Medulla oblongata (tissue), 1 donor: ENCODE results near the gene CCDC106.

ENCODE experiments used
- DNase-seq: peaks from one replicate; pipeline ENCODE4 v3.0.0-alpha.2; 2015; ENCODE audit errors: extremely low spot score

Gene CCDC106

DNA sequence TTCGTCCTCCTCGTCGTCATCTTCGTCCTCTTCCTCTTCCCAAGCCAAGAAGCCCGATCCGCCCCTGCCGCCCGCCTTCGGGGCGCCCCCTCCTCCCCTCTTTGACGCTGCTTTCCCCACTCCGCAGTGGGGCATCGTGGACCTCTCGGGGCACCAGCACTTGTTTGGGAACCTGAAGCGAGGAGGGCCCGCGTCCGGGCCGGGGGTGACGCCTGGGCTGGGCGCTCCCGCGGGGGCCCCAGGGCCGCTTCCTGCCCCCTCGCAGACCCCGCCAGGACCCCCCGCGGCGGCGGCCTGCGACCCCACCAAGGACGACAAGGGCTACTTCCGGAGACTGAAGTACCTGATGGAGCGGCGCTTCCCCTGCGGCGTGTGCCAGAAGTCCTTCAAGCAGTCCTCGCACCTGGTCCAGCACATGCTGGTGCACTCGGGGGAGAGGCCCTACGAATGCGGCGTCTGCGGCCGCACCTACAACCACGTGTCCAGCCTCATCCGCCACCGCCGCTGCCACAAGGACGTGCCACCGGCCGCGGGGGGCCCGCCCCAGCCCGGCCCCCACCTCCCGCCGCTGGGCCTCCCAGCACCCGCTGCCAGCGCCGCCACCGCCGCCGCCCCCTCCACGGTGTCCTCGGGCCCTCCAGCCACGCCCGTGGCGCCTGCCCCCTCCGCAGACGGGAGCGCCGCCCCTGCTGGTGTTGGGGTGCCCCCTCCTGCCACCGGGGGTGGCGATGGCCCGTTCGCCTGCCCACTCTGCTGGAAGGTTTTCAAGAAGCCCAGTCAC is 33.9 kb upstream of the CCDC106 start:
- no peak for DNase-seq

DNA sequence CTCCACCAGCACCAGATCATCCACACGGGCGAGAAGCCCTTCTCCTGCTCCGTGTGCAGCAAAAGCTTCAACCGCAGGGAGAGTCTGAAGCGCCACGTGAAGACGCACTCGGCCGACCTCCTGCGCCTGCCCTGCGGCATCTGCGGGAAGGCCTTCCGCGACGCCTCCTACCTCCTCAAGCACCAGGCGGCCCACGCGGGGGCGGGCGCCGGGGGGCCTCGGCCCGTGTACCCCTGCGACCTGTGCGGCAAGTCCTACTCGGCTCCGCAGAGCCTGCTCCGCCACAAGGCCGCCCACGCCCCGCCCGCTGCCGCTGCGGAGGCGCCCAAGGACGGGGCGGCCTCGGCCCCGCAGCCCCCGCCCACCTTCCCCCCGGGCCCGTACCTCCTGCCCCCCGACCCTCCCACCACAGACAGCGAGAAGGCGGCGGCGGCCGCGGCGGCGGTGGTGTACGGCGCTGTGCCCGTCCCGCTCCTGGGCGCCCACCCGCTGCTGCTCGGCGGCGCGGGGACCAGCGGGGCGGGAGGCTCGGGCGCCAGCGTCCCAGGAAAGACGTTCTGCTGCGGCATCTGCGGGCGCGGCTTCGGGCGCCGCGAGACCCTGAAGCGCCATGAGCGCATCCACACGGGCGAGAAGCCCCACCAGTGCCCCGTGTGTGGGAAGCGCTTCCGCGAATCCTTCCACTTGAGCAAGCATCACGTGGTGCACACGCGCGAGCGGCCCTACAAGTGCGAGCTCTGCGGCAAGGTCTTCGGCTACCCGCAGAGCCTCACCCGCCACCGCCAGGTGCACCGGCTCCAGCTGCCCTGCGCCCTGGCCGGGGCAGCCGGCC is 33.1 kb upstream of the CCDC106 start:
- no peak for DNase-seq

DNA sequence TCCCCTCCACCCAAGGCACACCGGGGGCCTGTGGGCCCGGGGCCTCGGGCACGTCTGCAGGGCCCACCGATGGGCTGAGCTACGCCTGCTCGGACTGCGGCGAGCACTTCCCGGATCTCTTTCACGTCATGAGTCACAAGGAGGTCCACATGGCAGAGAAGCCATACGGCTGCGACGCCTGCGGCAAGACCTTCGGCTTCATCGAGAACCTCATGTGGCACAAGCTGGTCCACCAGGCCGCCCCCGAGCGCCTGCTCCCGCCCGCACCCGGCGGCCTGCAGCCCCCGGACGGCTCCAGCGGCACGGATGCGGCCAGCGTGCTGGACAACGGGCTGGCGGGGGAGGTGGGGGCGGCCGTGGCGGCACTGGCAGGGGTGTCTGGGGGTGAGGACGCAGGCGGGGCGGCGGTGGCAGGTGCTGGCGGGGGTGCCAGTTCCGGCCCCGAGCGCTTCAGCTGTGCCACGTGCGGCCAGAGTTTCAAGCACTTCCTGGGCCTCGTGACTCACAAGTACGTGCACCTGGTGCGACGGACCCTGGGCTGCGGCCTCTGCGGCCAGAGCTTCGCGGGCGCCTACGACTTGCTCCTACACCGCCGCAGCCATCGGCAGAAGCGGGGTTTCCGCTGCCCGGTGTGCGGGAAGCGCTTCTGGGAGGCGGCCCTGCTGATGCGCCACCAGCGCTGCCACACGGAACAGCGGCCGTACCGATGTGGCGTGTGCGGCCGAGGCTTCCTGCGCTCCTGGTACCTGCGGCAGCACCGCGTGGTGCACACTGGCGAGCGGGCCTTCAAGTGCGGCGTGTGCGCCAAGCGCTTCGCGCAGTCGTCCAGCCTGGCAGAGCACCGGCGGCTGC is 32.2 kb upstream of the CCDC106 start:
- no peak for DNase-seq

DNA sequence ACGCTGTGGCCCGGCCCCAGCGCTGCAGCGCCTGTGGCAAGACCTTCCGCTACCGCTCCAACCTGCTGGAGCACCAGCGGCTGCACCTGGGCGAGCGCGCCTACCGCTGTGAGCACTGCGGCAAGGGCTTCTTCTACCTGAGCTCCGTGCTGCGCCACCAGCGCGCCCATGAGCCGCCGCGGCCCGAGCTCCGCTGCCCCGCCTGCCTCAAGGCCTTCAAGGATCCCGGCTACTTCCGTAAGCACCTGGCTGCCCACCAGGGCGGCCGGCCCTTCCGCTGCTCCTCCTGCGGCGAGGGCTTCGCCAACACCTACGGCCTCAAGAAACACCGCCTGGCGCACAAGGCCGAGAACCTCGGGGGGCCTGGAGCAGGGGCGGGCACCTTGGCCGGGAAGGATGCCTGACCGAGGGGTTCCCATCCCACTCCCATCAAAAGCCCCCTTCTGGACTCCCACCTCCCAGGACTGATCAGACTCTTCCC is 31.6 kb upstream of the CCDC106 start:
- no peak for DNase-seq

DNA sequence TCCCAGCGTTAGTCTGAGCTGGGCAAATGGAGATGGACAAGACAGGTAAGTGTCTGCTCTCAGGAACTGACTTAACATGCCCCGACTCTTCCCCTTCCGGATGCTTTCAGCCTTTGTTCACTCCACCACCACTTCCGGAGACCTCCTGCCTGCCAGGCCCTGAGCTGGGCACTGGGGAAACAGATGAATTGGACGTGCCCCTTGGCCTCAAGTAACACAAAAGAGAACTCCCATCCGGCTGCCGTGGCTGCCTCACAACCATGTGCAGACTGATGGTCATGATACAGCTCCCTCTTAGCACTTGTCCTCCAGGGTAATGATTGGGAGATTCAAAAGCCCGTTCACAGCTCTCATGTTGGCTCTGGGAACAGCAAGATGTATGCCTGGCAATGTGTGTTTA is 30.6 kb upstream of the CCDC106 start:
- no peak for DNase-seq

DNA sequence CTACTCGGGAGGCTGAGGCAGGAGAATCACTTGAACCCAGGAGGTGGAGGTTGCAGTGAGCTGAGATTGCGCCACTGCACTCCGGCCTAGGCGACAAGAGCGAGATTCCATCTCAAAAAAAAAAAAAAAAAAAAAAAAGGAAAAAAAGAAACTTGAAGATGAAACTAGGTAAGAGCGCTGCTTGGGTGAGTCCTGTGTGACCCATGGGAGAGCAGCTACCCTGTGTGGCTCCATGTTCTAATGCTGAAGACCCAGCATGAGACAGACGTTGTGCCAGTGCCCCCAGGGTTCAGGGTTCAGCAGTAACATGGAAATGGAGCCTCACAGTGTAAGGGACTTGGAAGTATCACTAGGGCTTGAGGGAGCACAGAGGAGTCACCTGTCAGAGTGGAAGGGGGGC is 29.6 kb upstream of the CCDC106 start:
- DNase-seq, result no peak

DNA sequence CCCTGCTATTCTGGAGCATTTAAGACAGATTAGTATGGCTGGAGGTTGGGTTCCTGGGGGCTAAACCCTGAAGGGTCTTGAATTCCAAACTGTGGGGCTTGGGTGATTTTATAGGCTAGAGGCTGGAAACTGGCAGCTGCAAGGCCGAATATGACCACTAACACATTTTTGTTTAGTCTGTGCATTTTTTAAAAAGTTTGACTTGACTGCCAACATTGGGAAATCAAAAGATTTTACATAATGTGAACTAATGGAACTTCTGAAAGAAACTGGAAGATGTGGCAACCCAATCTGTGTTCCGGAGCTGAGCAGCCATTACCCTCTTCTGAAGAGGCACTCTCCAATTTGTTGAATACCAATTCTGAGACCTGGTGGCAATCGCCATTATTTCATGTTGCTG is 28.7 kb upstream of the CCDC106 start:
- DNase-seq, result no peak

DNA sequence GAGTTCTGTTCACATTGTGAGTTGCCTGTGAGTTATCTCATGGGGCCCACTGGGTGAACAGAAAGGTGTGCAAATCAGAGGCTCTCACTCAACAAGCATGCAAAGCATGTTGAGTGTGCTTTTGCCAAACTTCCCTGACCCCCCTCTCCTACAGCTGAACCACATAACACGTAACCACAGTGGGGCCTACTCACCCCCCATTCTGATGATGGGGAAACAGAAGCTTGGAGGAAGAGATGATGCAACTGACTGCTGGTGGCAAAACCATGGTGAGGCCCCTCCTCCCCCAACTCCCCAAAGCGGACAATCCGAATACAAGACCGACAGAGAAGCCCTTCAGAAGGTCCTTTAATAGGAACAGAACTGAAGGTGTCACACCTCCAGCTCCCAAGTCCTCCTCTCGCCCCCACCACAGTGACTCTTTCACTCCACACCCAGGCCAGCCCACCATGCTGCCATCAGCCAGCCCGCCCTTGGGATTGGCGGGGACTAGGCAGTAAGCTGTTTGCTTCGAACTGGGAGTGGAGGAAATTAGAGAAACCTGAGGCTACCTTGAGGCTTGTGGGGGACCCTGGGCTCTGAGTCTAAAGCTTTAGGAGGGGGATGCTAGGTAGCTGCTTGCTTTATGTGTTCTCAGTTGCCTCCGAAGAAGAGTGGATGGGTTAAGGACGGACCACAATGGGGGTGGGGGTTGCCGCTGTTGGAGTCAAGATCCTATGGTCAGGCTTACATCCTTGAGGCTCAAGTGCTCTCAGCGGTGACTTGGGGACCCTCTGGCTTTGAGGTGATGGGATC is 27.4 kb upstream of the CCDC106 start:
- no peak for DNase-seq

DNA sequence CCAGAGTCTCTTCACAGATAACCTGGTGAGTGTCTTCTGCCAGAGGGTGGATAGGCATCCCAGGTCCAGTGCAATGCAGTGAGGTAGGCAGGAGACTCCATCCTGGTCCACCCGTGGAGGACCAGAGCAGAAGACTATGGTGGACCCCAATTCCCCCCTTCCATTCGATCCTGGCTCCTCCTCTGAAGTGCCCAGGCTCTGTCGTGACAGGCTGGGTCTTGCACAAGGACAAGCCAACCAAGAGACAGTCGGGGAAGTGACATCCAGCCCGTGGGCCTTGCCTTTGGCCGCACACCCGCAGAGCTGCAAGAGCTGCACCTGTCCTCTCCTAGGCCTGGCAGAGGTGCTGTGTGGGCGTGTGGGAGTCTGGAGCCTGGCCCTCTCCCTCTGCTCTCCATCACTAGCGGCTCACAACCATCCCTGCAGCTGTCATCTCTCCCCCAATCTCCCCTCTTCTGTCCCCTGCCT is 26.8 kb upstream of the CCDC106 start:
- DNase-seq, result no peak

DNA sequence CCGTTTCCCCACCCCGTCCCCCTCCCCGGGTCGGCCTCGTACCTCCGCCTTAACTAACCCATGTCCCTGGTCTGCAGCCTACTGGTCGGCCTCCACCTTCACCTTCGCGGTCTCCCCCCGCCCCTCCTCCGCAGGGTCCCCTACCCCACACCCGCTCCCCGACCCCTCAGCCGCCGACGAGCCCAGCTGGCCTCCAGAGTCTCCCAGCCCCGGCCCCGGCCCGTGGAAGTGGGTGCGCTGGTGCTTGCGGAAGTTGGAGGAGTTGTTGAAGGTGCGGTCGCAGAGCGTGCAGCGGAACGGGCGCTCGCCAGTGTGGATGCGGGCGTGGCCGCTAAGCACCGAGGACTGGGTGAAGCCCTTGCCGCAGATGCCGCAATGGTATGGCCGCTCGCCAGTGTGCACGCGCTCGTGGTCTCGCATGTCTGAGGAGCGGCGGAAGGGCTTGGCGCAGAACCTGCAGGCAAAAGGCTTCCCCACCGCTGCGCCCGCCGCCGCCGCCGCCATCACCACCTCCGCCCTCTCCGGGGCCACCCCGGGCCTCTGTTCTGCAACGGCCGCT is 26.3 kb upstream of the CCDC106 start:
- DNase-seq, result no peak

DNA sequence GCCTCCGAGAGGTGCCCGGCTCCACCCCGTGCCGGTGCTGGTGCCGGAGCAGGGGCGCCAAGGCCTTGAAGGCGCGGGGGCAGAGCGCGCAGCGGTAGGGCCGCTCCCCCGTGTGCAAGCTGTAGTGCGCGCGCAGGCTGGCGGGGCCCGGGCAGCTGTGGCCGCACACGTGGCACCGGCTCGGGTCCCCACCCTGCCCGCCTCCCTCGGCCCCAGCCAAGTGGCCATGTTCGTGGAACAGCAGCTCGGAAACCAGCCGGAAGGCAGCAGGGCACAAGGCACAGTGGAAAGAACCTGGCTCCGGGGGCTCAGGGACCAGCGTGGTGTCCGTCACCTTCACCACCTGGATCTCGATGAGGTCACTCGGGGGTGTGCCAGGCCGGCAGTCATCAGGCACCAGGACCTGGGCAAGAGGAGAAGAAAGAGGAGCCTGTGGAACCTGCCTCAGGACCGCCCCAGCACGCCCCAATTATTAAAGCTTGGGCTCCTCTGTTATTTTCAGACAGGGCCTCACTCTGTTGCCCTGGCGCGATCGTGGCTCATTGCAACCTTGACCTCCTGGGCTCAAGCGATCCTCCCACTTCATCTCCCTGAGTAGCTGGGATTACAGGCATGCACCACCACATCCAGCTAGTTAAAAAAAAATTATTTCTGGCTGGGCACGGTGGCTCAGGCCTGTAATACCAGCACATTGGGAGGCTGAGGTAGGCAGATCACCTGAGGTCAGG is 25.6 kb upstream of the CCDC106 start:
- DNase-seq, result no peak

DNA sequence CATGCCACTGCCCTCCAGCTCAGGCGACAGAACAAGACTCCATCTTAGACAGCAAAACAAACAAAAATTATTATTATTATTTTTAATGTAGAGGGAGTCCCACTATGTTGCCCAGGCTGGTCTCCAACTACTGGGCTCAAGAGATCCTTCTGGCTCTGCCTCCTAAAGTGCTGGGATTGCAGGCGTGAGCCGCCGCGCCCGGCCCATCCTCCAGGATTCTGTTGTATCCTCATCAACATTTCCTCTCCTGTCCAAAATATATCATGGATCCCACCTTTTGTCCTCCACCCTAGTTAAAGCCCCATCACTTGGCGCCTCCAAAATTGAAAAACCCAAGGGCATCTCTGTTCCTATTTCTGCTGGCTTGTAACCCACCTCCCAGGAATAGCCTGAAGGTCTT is 24.9 kb upstream of the CCDC106 start:
- no peak for DNase-seq

DNA sequence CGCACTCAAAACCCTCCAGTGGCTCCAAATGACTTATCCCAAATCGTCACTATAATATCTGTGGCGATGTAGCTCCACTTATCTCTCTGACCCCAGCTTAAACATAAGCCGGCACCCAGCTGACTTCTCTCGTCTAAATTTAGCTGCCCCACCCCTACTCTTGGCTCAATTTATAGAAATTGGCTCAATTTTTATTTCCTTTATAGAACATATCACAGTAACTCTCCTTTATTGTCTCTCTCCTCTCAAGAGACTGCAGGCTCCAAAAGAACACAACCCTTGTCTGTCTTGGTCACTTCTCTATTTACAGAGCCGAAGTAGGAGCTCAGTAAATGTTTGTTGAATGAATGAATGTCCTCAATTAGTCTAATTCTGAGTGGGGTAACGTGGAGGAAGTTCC is 24.5 kb upstream of the CCDC106 start:
- DNase-seq, result no peak

DNA sequence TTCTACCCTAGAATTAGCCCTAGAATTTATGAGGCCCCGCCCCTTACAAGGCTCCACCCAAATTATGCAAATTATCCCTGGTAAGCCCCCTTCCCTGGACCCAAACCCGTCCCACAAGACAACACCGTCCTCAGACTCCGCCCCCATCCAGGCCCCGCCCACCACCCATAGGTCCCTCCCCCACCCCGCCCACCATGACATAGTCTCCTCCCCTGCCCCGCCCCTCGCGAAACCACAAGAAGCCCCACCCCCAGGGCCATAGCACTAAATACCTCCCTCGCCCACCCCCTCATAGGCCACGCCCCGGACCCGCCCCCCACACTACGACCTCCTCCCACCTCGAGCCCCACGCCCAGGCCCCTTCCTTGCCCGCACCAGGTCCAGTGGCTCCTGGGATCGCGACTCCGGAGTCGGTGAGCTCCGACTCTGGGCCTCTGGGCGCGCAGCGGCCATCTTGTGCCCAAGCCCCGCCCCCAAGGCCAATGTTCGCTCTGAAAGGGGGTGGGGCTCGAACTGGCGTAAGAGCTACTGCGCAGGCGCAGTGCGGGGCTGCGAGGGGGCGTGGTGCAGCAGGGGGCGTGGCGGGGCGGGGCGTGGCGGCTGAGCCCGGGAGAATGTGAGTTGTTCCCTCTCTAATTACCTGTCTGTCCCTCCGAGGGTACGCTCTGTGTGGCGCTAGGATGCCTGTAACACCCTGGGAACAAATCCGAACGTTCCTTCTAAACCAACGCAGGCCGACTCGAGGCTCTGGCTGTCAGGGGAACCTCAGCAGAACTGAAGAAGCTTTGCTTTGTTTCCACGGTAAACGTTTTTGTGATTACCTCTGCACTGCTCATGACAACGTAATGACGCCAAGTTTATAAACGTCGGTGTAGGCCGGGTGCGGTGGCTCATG is 23.7 kb upstream of the CCDC106 start, which contains the start of gene ZNF784:
ZNF784 (minus strand) TSS at position 458 of the 895 bp plus-strand sequence; CDS start at position 453, 5 bp downstream.
- peak; percentile 93 for DNase-seq

DNA sequence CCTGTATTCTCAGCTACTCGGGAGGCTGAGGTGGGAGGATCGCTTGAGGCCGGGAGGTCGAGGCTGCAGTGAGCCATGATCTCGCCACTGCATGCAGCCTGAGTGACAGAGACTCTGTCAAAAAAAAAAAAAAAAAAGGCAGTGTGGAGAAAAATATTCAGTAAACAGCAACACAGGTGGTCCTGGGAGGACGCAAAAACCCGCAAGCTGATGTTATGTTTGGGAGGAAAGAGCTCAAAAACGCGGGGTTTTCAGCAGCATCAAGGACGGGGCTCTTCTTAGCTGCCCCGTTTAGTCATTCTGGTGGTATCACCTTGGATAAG is 23.0 kb upstream of the CCDC106 start:
- DNase-seq, result no peak

DNA sequence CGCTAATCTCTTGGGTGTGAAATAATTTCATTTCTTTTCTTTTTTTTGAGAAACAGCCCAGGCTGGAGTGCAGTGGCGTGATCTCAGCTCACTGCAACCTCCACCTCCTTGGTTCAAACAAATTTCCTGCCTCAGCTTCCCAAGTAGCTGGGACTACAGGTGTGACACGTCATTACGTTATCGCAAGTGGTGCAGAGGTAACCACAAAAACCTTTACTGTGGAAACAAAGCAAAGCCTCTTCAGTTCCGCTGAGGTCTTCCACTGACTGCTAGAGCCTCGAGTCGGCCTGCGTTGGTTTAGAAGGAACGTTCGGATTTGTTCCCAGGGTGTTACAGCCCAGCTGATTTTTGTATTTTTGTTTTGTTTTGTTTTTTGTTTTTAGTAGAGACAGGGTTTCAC is 21.7 kb upstream of the CCDC106 start:
- DNase-seq, result no peak

DNA sequence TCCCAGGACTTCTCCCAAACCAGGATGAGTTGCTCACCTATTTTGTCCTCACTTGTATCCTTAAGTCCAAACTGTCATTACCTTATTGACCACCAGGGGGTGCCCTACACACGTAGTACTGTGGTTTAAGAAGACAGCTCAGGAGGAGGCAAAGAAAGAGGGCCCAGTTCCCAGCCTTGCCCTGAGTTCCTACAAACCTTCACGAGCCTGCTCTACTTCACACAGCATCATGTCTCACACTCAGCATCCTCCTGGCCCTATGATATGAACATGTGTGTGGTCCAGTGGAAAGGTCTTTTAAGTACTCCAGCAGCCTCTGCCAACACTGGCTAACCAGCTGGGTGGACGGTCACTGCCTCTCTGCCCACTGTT is 15.6 kb upstream of the CCDC106 start:
- peak; percentile 97 for DNase-seq

DNA sequence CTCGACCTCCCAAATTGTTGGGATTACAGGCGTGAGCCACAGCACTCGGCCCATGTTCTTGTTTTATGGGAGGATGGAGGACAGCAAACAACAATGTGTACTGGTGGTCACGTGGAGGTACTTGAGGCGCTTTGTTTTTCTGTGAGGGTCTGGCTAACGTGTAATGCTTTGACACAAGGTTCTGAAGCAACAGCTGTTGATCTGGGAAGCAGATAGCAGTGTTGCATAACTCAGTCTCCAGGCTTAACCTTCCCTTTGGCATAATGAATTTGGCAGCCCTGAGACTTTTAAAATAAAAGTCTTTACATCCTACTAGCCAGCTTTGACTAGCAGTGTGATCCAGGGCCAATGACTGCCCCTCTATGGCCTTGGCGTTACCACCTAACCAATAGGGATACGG is 14.2 kb upstream of the CCDC106 start:
- no peak for DNase-seq

DNA sequence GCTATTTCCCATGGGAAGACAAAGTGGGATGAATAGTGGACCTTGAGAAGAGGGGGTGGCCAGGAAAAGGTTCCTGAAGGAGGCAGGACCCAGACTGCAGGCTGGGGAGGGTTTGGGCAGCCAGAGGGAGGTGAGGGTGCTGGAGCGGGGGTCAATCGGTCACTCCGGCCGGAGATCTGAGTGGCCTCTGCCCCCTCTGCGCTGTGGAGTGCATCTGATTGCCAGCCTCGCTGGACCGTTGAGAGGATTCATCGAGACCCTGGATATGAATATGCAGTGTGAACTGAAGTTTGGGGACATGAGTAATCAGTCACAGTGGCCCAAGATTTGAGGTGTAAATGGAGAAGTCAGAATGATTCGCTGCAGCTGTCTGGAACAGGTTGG is 12.7 kb upstream of the CCDC106 start:
- DNase-seq, result no peak
